OCI-LY3 (cell line): ENCODE results near the gene CDC5L.

Experiments
- H2AFZ ChIP-seq: fragments of 200-600, 300-600 bp; shearing (Covaris generic); 2 replicates; pipeline ENCODE4 v1.6.0; 2014; ENCODE audit warnings: antibody characterized with exemption, low read depth, low read length
- H3K27ac ChIP-seq: fragments of 200-600, 300-600 bp; sonication (generic); 2 replicates; pipeline ENCODE4 v1.5.1; 2014; ENCODE audit warnings: mild to moderate bottlenecking, low read length, moderate library complexity, mixed read lengths
- H3K27me3 ChIP-seq: fragments of 200-600, 300-600 bp; sonication (generic); 2 replicates; pipeline ENCODE4 v1.6.1; 2014; ENCODE audit warnings: low read depth, low read length, mixed read lengths
- H3K36me3 ChIP-seq: fragments of 200-600, 300-600 bp; sonication (generic); replicated peaks from 2 replicates; pipeline ENCODE3; 2014; ENCODE audit warnings: low read depth, low read length, mixed read lengths
- H3K4me1 ChIP-seq: fragments of 300-600, 200-600 bp; sonication (generic); 2 replicates; pipeline ENCODE4 v1.6.1; 2014; ENCODE audit warnings: low read length, mixed read lengths
- H3K4me2 ChIP-seq: fragments of 200-600, 300-600 bp; sonication (generic); 2 replicates; pipeline ENCODE4 v1.6.1; 2014; ENCODE audit warnings: low read length, mixed read lengths
- H3K4me3 ChIP-seq: fragments of 300-600, 200-600 bp; sonication (generic); 2 replicates; pipeline ENCODE4 v1.5.1; 2014; ENCODE audit warnings: antibody characterized with exemption, mild to moderate bottlenecking, low read length, moderate library complexity
- H3K79me2 ChIP-seq: fragments of 300-600, 200-600 bp; shearing (Covaris generic); 2 replicates; pipeline ENCODE4 v1.6.1; 2014; ENCODE audit warnings: mild to moderate bottlenecking, low read length, mixed read lengths
- H3K9ac ChIP-seq: fragments of 300-600, 200-600 bp; shearing (Covaris generic); 2 replicates; pipeline ENCODE4 v1.6.0; 2014; ENCODE audit warnings: mild to moderate bottlenecking, low read length, moderate library complexity
- H3K9me3 ChIP-seq: fragments of 200-600, 300-600 bp; shearing (Covaris generic); 2 replicates; pipeline ENCODE4 v1.6.1; 2014; ENCODE audit warnings: low read length, mixed read lengths; ENCODE audit not compliant: insufficient read depth
- H4K20me1 ChIP-seq: fragments of 200-600, 300-600 bp; sonication (generic); 2 replicates; pipeline ENCODE4 v1.6.1; 2016; ENCODE audit warnings: low read length, mixed read lengths; ENCODE audit not compliant: insufficient read depth
- EZH2phosphoT487 ChIP-seq: fragments of 200-600 bp; shearing (Covaris generic); IDR thresholded peaks from 2 replicates; pipeline ENCODE4 v1.6.1; 2018; ENCODE audit warnings: antibody characterized with exemption, mixed run types, low read depth
- TF ChIP-seq, protein P1 (sequence below): fragments of 200-600, 300-600 bp; sonication (generic); IDR thresholded peaks from 2 replicates; pipeline ENCODE4 v1.5.1; 2014; ENCODE audit warnings: antibody characterized with exemption, low read length, low read depth

CDC5L gene

DNA sequence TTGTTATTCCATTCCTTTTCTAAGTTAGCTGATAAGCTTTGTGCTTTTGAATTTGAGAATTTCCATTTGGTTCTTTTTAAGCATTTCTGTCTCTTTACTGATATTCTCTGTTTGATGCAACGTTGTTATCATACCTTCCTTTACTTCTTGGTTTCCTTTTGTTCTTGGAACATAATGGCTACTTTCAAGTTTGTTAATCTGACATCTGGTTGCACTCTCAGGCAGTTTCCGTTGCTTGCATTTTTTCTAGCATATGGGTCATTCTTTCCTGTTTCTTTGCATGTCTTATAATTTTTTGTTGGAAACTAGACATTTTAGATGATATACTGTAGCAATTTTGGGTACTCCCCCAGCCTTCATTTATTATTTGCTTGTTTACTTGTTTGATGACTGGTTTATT, 12.5 kb downstream of the CDC5L start:
- Histone ChIP-seq H2AFZ (no peak overlapping the region), H4K20me1 (no peaks in the 10 kb centered on the region), H3K79me2 (peaks cover 26% of the 10 kb centered on the region), H3K4me1 (no peaks in the 10 kb centered on the region), H3K36me3 (peaks cover 76% of the 10 kb centered on the region), H3K9me3 (no peaks in the 10 kb centered on the region), H3K4me3 (no peak overlapping the region), H3K27me3 (no peaks in the 10 kb centered on the region), H3K9ac (no peak overlapping the region), H3K27ac (no peak overlapping the region), H3K4me2 (no peak overlapping the region)
- TF ChIP-seq EZH2phosphoT487 = no peak
- TF ChIP-seq, protein P1, sequence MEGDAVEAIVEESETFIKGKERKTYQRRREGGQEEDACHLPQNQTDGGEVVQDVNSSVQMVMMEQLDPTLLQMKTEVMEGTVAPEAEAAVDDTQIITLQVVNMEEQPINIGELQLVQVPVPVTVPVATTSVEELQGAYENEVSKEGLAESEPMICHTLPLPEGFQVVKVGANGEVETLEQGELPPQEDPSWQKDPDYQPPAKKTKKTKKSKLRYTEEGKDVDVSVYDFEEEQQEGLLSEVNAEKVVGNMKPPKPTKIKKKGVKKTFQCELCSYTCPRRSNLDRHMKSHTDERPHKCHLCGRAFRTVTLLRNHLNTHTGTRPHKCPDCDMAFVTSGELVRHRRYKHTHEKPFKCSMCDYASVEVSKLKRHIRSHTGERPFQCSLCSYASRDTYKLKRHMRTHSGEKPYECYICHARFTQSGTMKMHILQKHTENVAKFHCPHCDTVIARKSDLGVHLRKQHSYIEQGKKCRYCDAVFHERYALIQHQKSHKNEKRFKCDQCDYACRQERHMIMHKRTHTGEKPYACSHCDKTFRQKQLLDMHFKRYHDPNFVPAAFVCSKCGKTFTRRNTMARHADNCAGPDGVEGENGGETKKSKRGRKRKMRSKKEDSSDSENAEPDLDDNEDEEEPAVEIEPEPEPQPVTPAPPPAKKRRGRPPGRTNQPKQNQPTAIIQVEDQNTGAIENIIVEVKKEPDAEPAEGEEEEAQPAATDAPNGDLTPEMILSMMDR = no peak

DNA sequence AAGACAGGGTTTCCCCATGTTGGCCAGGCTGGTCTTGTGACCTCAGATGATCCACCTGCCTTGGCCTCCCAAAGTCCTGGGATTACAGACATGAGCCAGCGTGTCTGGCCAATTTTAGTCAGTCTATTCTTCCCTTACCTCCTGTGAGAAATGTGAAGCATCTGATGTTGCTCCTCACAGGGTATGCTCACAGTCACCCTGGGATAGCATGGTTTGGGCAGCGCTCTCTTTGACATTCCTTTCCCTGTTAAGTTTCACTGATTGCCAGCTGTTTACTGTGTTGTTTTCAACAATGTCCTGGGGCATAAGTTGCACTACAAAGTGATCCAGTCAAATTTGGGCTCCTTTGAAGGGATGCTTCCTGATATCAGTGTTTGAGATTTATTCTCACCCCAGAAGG, 13.1 kb downstream of the CDC5L start:
- Histone ChIP-seq H3K4me2 (no peak overlapping the region), H3K36me3 (peaks cover 74% of the 10 kb centered on the region), H3K9me3 (no peaks in the 10 kb centered on the region), H2AFZ (no peak overlapping the region), H3K4me3 (no peak overlapping the region), H4K20me1 (no peaks in the 10 kb centered on the region), H3K4me1 (no peaks in the 10 kb centered on the region), H3K9ac (no peak overlapping the region), H3K27me3 (no peaks in the 10 kb centered on the region), H3K27ac (no peak overlapping the region), H3K79me2 (peaks cover 26% of the 10 kb centered on the region)
- TF ChIP-seq, protein P1 = no peak
- TF ChIP-seq EZH2phosphoT487 = no peak

DNA sequence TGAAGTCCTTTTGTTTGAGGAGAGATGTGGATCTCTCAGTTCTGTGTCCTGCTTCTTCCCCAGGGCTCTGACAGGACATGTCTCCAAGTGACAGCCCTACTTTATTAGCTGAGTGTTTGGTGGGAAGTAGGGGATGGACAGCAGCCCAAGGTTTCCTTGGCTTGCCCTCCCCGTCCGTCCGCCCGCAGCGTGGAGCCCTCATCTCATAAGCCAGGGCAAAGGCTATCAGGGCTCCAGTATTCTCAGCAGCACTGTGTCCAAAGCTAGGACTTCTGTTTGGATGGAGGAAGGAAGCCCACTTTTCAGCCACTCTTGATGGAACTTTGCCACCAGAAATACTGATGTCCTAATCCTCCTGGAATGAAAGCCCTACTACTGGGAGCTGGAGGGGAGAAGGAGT, 13.6 kb downstream of the CDC5L start:
- TF ChIP-seq, protein P1 = no peak
- TF ChIP-seq EZH2phosphoT487 = no peak
- peaks cover 70% of the 10 kb centered on the region for H3K36me3 ChIP-seq
- no peaks in the 10 kb centered on the region for H3K4me1 ChIP-seq
- no peak overlapping the region for H3K4me2 ChIP-seq
- H2AFZ ChIP-seq = no peak overlapping the region
- no peak overlapping the region for H3K4me3 ChIP-seq
- no peaks in the 10 kb centered on the region for H4K20me1 ChIP-seq
- H3K27ac ChIP-seq = no peak overlapping the region
- H3K27me3 ChIP-seq = no peaks in the 10 kb centered on the region
- H3K9me3 ChIP-seq = no peaks in the 10 kb centered on the region
- no peak overlapping the region for H3K9ac ChIP-seq
- H3K79me2 ChIP-seq = peaks cover 26% of the 10 kb centered on the region

DNA sequence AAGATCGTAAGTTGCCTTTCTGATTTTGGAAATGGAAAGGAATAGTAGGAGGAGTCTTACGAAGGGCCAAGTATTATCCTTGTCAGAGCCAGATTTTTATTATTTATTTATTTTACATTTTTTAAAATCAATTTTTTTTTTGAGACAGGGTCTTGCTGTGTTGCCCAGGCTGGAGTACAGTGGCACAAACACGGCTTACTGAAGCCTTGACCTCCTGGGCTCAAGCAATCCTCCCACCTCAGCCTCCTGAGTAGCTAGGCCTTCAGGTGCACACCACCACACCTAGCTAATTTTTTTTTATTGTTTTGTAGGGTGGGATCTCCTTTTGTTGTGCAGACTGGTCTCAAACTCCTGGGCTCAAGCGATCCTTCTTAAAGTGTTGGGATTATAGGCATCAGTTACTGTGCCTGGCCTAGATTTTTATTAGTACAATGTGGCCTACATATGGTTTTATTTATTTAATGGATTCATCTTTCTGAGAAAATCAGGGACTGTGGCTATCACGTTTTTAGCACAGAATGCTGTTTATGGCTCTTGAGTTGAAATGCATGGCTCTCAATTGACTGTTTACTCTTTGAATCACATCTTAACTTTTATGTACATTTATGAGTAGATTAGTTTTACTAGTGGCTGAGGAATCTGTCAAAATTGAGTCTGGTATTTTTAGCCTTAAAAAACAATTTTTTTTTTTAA, 16.7 kb downstream of the CDC5L start:
- no peaks in the 10 kb centered on the region for H3K9me3 ChIP-seq
- H3K79me2 ChIP-seq = peaks cover 22% of the 10 kb centered on the region
- TF ChIP-seq, protein P1 = no peak
- TF ChIP-seq EZH2phosphoT487 = no peak
- peaks cover 73% of the 10 kb centered on the region for H3K36me3 ChIP-seq
- H3K4me3 ChIP-seq = no peak overlapping the region
- H3K9ac ChIP-seq = no peak overlapping the region
- H3K27me3 ChIP-seq = no peaks in the 10 kb centered on the region
- H4K20me1 ChIP-seq = no peaks in the 10 kb centered on the region
- H3K27ac ChIP-seq = no peak overlapping the region
- H2AFZ ChIP-seq = no peak overlapping the region
- no peaks in the 10 kb centered on the region for H3K4me1 ChIP-seq
- H3K4me2 ChIP-seq = no peak overlapping the region
